ENCODE data around the gene ASS1.

GRCh38 chr9:130405657-130406257 lies 39.0 kb upstream of the ASS1 start:
- no peak for TF ChIP-seq CTCF (IDR thresholded peaks at IDR 0.05)
- no peak for TF ChIP-seq POLR2A (IDR thresholded peaks at IDR 0.05)

Measured in transverse colon (tissue), 3 donors.